Hepatocyte (in vitro differentiated cells): ENCODE data around the gene LST1.

Experiments used
- EZH2 ChIP-seq: fragments of 200-600 bp; sonication (generic); IDR thresholded peaks from 2 replicates; pipeline ENCODE4 v1.6.1; 2016; ENCODE audit warnings: antibody characterized with exemption, mild to moderate bottlenecking, borderline replicate concordance
- EZH2phosphoT487 ChIP-seq: fragments of 200-600 bp; sonication (generic); IDR thresholded peaks from one replicate; pipeline ENCODE4 v1.6.1; 2018; ENCODE audit warnings: antibody characterized with exemption, mild to moderate bottlenecking, low read depth, moderate library complexity; ENCODE audit not compliant: unreplicated experiment, severe bottlenecking
- TF ChIP-seq, protein P1 (sequence below): fragments of 200-600 bp; sonication (generic); IDR thresholded peaks from 2 replicates; pipeline ENCODE4 v1.5.1; 2016; ENCODE audit warnings: antibody characterized with exemption, mild to moderate bottlenecking; ENCODE audit not compliant: poor library complexity

DNA sequence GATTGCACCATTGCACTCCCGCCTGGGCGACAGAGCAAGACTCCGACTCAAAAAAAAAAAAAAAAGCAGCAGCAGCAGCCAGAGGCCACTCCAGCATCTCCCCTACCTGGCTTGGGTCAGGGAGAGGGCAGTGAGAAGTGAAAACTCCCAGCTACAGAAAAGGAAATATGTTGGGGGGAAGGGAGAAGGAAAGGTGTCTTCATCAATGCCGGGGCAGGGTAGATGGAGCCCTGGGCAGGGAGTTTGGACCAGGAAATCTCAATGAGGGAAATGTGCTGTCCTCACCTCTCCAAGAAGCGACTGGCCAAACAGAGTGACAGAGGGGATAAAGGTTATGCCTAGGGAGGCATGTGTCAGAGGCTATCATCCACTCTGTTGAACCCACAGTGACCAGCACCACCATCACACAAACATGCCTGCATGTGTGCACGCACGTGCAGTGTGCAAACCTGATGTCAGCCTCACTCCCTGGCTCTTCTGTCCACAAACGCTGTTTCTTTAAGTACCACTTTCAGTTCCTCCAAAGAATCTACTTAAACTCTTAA lies 28.1 kb downstream of the LST1 start:
- TF ChIP-seq, protein P1, sequence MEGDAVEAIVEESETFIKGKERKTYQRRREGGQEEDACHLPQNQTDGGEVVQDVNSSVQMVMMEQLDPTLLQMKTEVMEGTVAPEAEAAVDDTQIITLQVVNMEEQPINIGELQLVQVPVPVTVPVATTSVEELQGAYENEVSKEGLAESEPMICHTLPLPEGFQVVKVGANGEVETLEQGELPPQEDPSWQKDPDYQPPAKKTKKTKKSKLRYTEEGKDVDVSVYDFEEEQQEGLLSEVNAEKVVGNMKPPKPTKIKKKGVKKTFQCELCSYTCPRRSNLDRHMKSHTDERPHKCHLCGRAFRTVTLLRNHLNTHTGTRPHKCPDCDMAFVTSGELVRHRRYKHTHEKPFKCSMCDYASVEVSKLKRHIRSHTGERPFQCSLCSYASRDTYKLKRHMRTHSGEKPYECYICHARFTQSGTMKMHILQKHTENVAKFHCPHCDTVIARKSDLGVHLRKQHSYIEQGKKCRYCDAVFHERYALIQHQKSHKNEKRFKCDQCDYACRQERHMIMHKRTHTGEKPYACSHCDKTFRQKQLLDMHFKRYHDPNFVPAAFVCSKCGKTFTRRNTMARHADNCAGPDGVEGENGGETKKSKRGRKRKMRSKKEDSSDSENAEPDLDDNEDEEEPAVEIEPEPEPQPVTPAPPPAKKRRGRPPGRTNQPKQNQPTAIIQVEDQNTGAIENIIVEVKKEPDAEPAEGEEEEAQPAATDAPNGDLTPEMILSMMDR: no peak
- TF ChIP-seq EZH2 (no peak), EZH2phosphoT487 (no peak)
